ENCODE data around the gene RASSF4. TPM values are rescaled to one million over a fixed set of nuclear protein-coding genes. Genes with fewer than 3 reads are reported as not detected.
A peak's percentile ranks its signal among the peaks of the same experiment; 100 is the strongest.
"Not testable (repeated sequence)": the region's sequence is repeated elsewhere in the genome, so short reads cannot be mapped to it uniquely, and the experiment has no call there.

The RASSF4 gene
- total and polyA plus RNA-seq, 2 donors, result 17.9 to 50.0 TPM

DNA sequence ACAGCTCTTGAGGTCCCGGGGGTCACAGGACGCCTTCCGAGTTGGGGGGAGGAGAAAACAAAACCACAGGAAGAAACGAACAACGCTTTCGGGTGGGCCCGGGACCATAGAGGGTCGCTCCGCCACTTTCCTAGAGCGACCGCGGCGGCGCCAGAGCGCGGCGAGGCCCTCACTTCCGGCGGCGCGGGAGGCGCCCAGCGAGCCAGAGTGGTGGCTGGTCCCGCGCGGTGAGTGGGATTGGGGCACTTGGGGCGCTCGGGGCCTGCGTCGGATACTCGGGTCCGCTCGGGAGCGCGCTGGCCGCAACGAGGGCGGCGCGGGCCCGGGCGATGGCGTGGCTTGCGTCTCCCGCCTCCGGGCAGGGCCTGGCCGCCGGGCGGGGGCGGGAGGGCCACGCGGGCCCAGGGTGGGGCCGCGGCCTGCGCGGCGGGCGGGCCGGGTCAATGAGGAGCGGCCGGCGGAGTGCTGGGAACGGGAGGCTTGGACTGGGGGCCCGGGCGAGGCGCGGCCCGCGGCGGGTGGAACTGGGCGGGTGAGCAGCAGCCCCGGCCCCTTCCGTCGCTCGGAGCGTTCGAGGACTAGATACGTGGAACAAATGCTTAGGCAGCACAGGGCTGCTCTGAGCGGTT, 41.3 kb downstream of the RASSF4 start, which contains the start of gene ZNF22:
Gene ZNF22, plus strand, starts transcription at position 172 of the 629 bp plus-strand sequence. CDS start 2,446 bp downstream, outside the sequence.
- Histone ChIP-seq H3K4me1 (ENCODE audit: control insufficient read depth in 2 of 2, insufficient read depth in 2 of 2, low read length in 2 of 2) (peaks cover 21 to 37% of the 10 kb centered on the region in 2 donors), H3K9me3 (ENCODE audit: control insufficient read depth in 2 of 2, insufficient read depth in 1 of 2, low read length in 1 of 2) (peaks cover 0 to 3% of the 10 kb centered on the region in 2 donors), H3K27me3 (ENCODE audit: control insufficient read depth in 2 of 2, insufficient read depth in 1 of 2, low read length in 1 of 2) (no peaks in the 10 kb centered on the region), H3K27ac (ENCODE audit: low read depth in 1 of 2, low read length in 1 of 2) (peak within 1 kb of the TSS; percentile 93 to 95), H3K4me3 (ENCODE audit: low read length in 2 of 2) (peak within 1 kb of the TSS; percentile 67 to 76), H3K36me3 (ENCODE audit: control insufficient read depth in 2 of 2, insufficient read depth in 2 of 2, low read length in 1 of 2) (peaks cover 9 to 25% of the 10 kb centered on the region in 2 donors)
- DNase-seq (ENCODE audit: low read depth in 6 of 9, low spot score in 9 of 9), result peak in 8 of 9 donors; percentile 71 to 95 (median 86)
- under 1% methylated on average over 79 of the region's 79 CpGs for WGBS

DNA sequence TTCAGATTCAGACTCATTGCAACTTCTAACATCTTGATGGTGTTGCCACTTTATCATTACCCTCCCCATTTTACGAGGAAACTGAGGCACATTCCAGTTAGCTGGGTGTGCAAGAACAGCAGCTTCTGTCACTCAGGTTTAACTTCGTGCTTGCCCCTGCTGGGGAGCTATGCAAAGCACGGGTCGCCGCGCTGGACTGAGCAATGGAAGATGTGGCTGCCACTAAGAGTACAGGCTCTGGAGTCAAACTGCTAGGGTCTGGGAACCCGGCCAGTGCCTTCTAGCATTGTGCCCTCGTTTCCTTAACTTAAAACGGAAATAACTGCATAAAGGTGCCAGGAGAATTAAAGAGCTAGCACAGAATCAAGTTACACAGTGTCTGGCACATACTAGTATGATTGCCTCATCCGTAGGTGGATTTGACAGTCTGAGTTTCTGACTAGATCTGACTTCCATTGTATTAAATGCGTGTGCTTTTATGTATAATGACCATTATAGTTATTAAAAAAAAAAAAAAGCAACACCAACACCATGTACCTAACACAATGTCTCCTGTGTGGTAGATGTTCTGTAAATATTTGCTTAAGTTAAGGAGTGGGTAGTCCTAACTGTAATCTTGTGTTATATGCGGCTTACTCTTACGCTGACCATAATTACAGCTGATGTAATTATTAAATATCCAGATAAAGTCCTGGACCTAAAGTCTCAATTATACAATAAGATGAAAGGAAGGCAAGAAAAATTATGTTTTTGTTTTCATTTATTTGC, 42.0 kb downstream of the RASSF4 start:
- Histone ChIP-seq H3K4me3 (ENCODE audit: low read length in 2 of 2) (peak overlapping the region; percentile 67 to 76), H3K27ac (ENCODE audit: low read depth in 1 of 2, low read length in 1 of 2) (peak overlapping the region; percentile 93 to 95), H3K36me3 (ENCODE audit: control insufficient read depth in 2 of 2, insufficient read depth in 2 of 2, low read length in 1 of 2) (peaks cover 9 to 25% of the 10 kb centered on the region in 2 donors), H3K4me1 (ENCODE audit: control insufficient read depth in 2 of 2, insufficient read depth in 2 of 2, low read length in 2 of 2) (peaks cover 14 to 30% of the 10 kb centered on the region in 2 donors), H3K9me3 (ENCODE audit: control insufficient read depth in 2 of 2, insufficient read depth in 1 of 2, low read length in 1 of 2) (peaks cover 0 to 3% of the 10 kb centered on the region in 2 donors), H3K27me3 (ENCODE audit: control insufficient read depth in 2 of 2, insufficient read depth in 1 of 2, low read length in 1 of 2) (no peaks in the 10 kb centered on the region)
- DNase-seq (ENCODE audit: low read depth in 6 of 9, low spot score in 9 of 9), result peak; percentile 42 to 82 (median 59)
- WGBS, result 21% methylated on average over 13 of the region's 13 CpGs

DNA sequence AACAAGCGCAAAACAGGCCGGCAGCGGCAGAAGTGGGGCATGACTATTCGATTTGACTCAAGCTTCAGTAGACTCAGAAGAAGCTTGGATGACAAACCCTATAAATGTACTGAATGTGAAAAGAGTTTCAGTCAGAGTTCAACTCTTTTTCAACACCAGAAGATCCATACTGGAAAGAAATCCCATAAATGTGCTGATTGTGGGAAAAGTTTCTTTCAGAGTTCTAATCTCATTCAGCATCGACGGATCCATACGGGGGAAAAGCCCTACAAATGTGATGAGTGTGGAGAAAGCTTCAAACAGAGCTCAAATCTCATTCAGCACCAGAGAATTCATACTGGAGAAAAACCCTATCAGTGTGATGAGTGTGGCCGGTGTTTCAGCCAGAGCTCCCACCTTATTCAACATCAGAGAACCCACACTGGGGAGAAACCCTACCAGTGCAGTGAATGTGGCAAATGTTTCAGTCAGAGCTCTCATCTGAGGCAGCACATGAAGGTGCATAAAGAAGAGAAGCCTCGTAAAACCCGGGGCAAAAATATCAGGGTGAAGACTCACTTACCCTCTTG, 43.9 kb downstream of the RASSF4 start:
- DNase-seq (ENCODE audit: low read depth in 6 of 9, low spot score in 9 of 9), result no peak
- Histone ChIP-seq H3K27ac (ENCODE audit: low read depth in 1 of 2, low read length in 1 of 2) (peak overlapping the region in 1 of 2 donors; percentile 38), H3K9me3 (ENCODE audit: control insufficient read depth in 2 of 2, insufficient read depth in 1 of 2, low read length in 1 of 2) (peaks cover 0 to 3% of the 10 kb centered on the region in 2 donors), H3K4me1 (ENCODE audit: control insufficient read depth in 2 of 2, insufficient read depth in 2 of 2, low read length in 2 of 2) (peaks cover 11 to 21% of the 10 kb centered on the region in 2 donors), H3K36me3 (ENCODE audit: control insufficient read depth in 2 of 2, insufficient read depth in 2 of 2, low read length in 1 of 2) (peaks cover 9 to 25% of the 10 kb centered on the region in 2 donors), H3K4me3 (ENCODE audit: low read length in 2 of 2) (no peak overlapping the region), H3K27me3 (ENCODE audit: control insufficient read depth in 2 of 2, insufficient read depth in 1 of 2, low read length in 1 of 2) (no peaks in the 10 kb centered on the region)
- 77% methylated on average over 10 of the region's 10 CpGs for WGBS

DNA sequence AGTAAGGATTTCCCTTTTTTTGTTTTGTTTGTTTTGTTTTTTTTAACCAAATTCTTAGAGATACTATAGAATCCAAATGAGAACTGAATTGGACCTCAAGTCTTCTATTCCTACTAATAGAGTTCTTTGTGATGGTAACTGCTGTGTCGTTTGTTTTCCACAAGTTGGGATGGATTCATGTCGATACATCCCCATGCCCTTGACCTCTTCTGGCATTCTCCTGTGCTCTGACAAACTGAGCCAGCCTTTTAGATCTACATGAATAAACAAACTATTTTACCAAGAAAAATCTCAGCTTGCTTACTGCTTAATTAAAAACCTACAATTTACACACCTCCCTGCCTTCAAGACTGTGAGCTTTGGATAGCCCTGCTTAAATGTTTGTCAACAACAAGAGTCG, 45.1 kb downstream of the RASSF4 start:
- Histone ChIP-seq H3K27ac (ENCODE audit: low read depth in 1 of 2, low read length in 1 of 2) (no peak overlapping the region), H3K27me3 (ENCODE audit: control insufficient read depth in 2 of 2, insufficient read depth in 1 of 2, low read length in 1 of 2) (no peaks in the 10 kb centered on the region), H3K4me1 (ENCODE audit: control insufficient read depth in 2 of 2, insufficient read depth in 2 of 2, low read length in 2 of 2) (peaks cover 11 to 20% of the 10 kb centered on the region in 2 donors), H3K36me3 (ENCODE audit: control insufficient read depth in 2 of 2, insufficient read depth in 2 of 2, low read length in 1 of 2) (peaks cover 9 to 25% of the 10 kb centered on the region in 2 donors), H3K4me3 (ENCODE audit: low read length in 2 of 2) (no peak overlapping the region), H3K9me3 (ENCODE audit: control insufficient read depth in 2 of 2, insufficient read depth in 1 of 2, low read length in 1 of 2) (peaks cover 0 to 3% of the 10 kb centered on the region in 2 donors)
- DNase-seq (ENCODE audit: low read depth in 6 of 9, low spot score in 9 of 9), result no peak
- WGBS, result 93% methylated on average over 3 of the region's 3 CpGs

DNA sequence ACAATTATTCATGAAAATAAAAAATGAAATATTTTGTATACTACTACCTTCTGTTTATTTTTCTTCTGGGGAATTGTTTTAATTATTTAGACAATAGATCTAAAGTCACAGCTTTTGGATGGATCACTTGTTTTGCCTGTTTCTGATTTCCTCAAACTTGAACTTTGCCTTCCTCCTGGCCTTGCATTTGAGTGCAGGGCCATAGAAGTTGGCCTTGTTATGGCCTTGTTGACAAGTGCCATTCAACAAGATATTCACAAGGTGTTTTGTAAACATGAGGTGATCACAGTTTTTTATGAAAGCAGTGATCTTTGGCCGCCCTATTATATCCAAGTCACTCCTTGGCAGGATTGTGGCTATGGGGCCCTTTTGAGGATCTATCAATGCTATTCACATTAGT, 45.7 kb downstream of the RASSF4 start:
- H3K9me3 ChIP-seq (ENCODE audit: control insufficient read depth in 2 of 2, insufficient read depth in 1 of 2, low read length in 1 of 2), result peaks cover 0 to 3% of the 10 kb centered on the region in 2 donors
- no peaks in the 10 kb centered on the region for H3K27me3 ChIP-seq (ENCODE audit: control insufficient read depth in 2 of 2, insufficient read depth in 1 of 2, low read length in 1 of 2)
- peaks cover 9 to 25% of the 10 kb centered on the region in 2 donors for H3K36me3 ChIP-seq (ENCODE audit: control insufficient read depth in 2 of 2, insufficient read depth in 2 of 2, low read length in 1 of 2)
- H3K4me1 ChIP-seq (ENCODE audit: control insufficient read depth in 2 of 2, insufficient read depth in 2 of 2, low read length in 2 of 2), result peaks cover 9 to 14% of the 10 kb centered on the region in 2 donors
- no peak overlapping the region for H3K27ac ChIP-seq (ENCODE audit: low read depth in 1 of 2, low read length in 1 of 2)
- H3K4me3 ChIP-seq (ENCODE audit: low read length in 2 of 2), result no peak overlapping the region
- 95% methylated on average over 1 of the region's 1 CpG for WGBS
- DNase-seq (ENCODE audit: low read depth in 6 of 9, low spot score in 9 of 9), result no peak

DNA sequence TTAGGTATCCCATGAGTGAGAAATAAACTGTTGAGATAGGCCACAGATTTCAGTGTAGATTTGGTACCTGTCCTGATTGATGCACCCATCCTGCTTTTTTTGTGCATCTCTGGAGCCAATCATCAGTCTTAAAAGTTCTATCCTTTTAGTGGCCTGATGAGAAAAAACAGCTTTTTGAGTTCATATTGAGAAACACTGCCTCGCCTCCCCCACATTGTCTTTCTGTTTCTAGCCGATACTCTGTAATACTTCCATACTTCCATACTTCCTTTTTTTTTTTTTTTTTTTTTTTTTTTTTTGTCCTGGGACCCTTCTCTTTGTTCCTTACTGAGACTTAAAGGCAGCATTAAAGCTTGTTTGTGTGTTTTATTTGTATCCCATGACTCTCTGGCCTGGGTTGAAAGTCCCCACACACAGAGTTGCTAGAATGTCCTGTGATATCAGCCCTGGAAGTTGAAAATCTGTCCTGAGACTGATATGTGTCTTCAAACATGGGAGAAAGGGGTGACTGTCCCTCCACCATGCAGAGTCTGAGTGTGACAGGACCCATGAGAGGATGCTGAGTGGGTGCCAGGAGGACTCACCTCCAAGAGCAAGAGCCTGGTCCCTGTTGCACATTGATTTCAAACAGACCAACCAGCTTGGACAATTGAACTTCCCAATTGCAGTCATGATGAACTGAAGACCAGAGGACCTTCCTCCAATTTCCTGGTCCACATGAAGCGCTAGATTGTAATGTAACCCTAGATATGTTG, 46.9 kb downstream of the RASSF4 start:
- H3K9me3 ChIP-seq (ENCODE audit: control insufficient read depth in 2 of 2, insufficient read depth in 1 of 2, low read length in 1 of 2), result peaks cover 0 to 3% of the 10 kb centered on the region in 2 donors
- WGBS, result over 99% methylated on average over 3 of the region's 3 CpGs
- H3K4me1 ChIP-seq (ENCODE audit: control insufficient read depth in 2 of 2, insufficient read depth in 2 of 2, low read length in 2 of 2), result peaks cover 8 to 11% of the 10 kb centered on the region in 2 donors
- no peak overlapping the region for H3K4me3 ChIP-seq (ENCODE audit: low read length in 2 of 2)
- H3K27ac ChIP-seq (ENCODE audit: low read depth in 1 of 2, low read length in 1 of 2), result no peak overlapping the region
- peaks cover 9 to 25% of the 10 kb centered on the region in 2 donors for H3K36me3 ChIP-seq (ENCODE audit: control insufficient read depth in 2 of 2, insufficient read depth in 2 of 2, low read length in 1 of 2)
- DNase-seq (ENCODE audit: low read depth in 6 of 9, low spot score in 9 of 9), result no peak
- H3K27me3 ChIP-seq (ENCODE audit: control insufficient read depth in 2 of 2, insufficient read depth in 1 of 2, low read length in 1 of 2), result no peaks in the 10 kb centered on the region

DNA sequence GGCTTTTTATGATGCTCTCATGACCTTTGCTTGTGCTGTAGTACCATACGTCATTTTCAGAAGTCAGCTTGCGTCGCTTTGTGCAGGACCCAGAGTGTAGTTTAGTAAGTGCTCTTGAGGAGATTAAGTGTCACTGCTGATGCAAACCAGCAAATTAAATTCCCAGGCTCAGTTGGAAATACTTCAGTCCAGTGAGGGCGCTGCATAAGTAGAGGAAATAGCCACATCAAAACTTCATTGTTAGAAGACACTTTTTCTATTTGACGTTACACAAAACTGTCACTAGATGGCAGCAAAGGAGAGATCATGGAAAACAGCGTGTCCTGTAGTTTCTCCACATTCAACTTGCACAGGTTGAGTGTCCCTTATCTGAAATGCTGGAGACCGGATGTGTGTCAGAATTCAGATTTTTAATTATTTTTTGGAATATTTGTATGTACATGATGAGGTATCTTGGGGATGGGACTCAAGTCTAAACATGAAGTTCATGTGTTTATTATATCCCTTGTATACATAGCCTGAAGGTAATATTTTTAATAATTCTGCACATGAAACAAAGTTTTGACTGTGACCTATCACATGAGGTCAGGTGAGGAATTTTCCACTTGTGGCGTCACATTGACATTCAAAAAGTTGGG, 49.0 kb downstream of the RASSF4 start:
- Histone ChIP-seq H3K27me3 (ENCODE audit: control insufficient read depth in 2 of 2, insufficient read depth in 1 of 2, low read length in 1 of 2) (no peaks in the 10 kb centered on the region), H3K9me3 (ENCODE audit: control insufficient read depth in 2 of 2, insufficient read depth in 1 of 2, low read length in 1 of 2) (no peaks in the 10 kb centered on the region), H3K27ac (ENCODE audit: low read depth in 1 of 2, low read length in 1 of 2) (no peak overlapping the region), H3K4me1 (ENCODE audit: control insufficient read depth in 2 of 2, insufficient read depth in 2 of 2, low read length in 2 of 2) (peaks cover 4 to 6% of the 10 kb centered on the region in 2 donors), H3K4me3 (ENCODE audit: low read length in 2 of 2) (no peak overlapping the region), H3K36me3 (ENCODE audit: control insufficient read depth in 2 of 2, insufficient read depth in 2 of 2, low read length in 1 of 2) (peaks cover 7 to 19% of the 10 kb centered on the region in 2 donors)
- 31% methylated on average over 8 of the region's 8 CpGs for WGBS
- DNase-seq (ENCODE audit: low read depth in 6 of 9, low spot score in 9 of 9), result peak in 8 of 9 donors; percentile 60 to 89 (median 72)

DNA sequence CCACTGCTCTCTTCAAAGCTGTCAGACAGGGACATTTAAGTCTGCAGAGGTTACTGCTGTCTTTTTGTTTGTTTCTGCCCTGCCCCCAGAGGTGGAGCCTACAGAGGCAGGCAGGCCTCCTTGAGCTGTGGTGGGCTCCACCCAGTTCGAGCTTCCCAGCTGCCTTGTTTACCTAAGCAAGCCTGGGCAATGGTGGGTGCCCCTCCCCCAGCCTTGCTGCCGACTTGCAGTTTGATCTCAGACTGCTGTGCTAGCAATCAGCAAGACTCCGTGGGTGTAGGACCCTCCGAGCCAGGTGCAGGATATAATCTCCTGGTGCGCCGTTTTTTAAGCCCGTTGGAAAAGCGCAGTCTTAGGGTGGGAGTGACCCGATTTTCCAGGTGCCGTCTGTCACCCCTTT, 55.0 kb downstream of the RASSF4 start:
- H3K36me3 ChIP-seq (ENCODE audit: control insufficient read depth in 2 of 2, insufficient read depth in 2 of 2, low read length in 1 of 2); H3K4me1 ChIP-seq (ENCODE audit: control insufficient read depth in 2 of 2, insufficient read depth in 2 of 2, low read length in 2 of 2): not testable (repeated sequence)
- 89% methylated on average over 10 of the region's 10 CpGs for WGBS

More for the DNA sequence above, 55.0 kb downstream of the RASSF4 start:
- not testable (repeated sequence) for DNase-seq (ENCODE audit: low read depth in 6 of 9, low spot score in 9 of 9); H3K4me3 ChIP-seq (ENCODE audit: low read length in 2 of 2); H3K9me3 ChIP-seq (ENCODE audit: control insufficient read depth in 2 of 2, insufficient read depth in 1 of 2, low read length in 1 of 2); H3K27ac ChIP-seq (ENCODE audit: low read depth in 1 of 2, low read length in 1 of 2); H3K27me3 ChIP-seq (ENCODE audit: control insufficient read depth in 2 of 2, insufficient read depth in 1 of 2, low read length in 1 of 2)

All from thymus (tissue), 11 donors.